KOPT-K1 (cell line): ENCODE data around the gene GDPD5.

Source experiments
- H3K27ac ChIP-seq: fragments of 200-600 bp; sonication (generic); 2 replicates; pipeline ENCODE4 v1.5.1; 2016; ENCODE audit warnings: antibody characterized with exemption, mild to moderate bottlenecking, low read depth, low read length; ENCODE audit not compliant: poor library complexity, severe bottlenecking
- H3K36me3 ChIP-seq: fragments of 200-600 bp; sonication (generic); 2 replicates; pipeline ENCODE4 v1.5.1; 2017; ENCODE audit warnings: antibody characterized with exemption, mild to moderate bottlenecking, low read length, moderate library complexity; ENCODE audit not compliant: insufficient read depth
- H3K9me3 ChIP-seq: fragments of 200-600 bp; sonication (generic); 2 replicates; pipeline ENCODE4 v1.5.1; 2017; ENCODE audit warnings: antibody characterized with exemption, low read length, mild to moderate bottlenecking; ENCODE audit not compliant: insufficient read depth, poor library complexity, severe bottlenecking

GDPD5 gene

DNA sequence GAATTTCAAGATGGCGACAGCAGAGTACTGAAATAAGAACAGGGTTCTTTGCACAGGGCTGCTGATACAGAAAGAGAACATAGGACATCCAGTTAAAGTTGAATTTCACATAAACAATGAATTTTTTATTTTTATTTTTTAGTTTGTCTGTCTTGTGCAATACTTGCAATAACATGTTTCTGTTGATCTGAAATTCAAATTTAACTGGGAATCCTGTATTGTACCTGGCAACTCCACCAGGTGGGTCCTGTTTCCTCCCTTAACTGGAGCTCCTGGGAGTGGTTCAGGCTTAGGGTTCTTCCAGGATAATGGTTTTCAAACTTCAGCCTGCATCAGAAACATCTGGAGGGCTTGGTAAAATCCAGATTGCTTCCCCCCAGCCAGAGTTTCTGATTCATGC lies 21.4 kb upstream of the GDPD5 start:
- Histone ChIP-seq H3K9me3 (peaks cover 8% of the 10 kb centered on the region), H3K27ac (no peak overlapping the region), H3K36me3 (no peaks in the 10 kb centered on the region)

- Histone ChIP-seq H3K27ac (no peak overlapping the region), H3K36me3 (no peaks in the 10 kb centered on the region), H3K9me3 (peaks cover under 1% of the 10 kb centered on the region)
These were observed 18.1 kb upstream of the GDPD5 start for GRCh38 chr11:75543806-75544205.

GRCh38 chr11:75542088-75542438 lies 16.3 kb upstream of the GDPD5 start:
- no peaks in the 10 kb centered on the region for H3K36me3 ChIP-seq
- no peak overlapping the region for H3K27ac ChIP-seq
- H3K9me3 ChIP-seq = no peaks in the 10 kb centered on the region

GRCh38 chr11:75541193-75542087 lies 15.7 kb upstream of the GDPD5 start:
- H3K27ac ChIP-seq = no peak overlapping the region
- no peaks in the 10 kb centered on the region for H3K9me3 ChIP-seq
- H3K36me3 ChIP-seq = no peaks in the 10 kb centered on the region

DNA sequence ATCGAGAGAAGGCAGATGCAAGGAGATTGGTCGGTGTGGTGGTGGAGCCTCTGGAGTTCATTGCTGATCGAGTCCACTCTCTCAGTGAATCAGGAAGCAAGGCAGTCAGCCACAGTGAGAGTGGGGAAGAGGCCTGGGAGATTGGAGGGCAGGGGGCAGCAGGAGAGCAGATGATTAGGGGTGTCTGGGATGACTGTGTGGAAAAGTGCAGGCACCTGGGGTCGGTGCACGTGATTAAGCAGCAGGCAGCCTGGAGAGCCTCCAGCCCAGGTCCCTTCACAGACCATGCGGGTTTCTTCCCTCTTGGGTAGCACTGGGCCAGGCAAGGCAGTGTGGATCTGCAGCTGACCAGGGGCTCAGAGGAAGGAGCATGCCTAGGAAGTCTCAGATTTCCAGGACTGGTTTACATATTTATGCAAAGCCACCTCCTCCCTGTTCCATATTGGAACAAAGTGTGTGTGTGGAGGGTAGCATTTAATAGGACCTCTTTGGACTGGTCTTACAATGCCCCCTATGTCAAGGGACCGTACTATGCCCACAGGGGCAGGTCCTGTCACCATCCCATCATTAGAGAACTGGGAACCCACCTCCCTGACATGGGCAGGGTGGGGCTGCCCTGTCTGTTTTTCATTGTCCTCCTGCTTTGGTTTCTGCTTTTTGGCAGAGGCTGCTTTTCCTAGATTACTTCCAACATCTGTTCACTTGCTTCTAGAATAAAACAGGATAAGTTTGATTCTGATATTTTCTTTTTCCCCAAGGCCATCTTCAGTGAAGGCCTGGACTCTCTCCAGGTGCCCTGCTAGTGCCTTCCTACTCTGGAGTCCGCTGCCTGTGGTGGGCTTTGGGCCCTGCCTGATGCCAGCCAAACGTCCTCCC lies 14.0 kb upstream of the GDPD5 start:
- no peaks in the 10 kb centered on the region for H3K9me3 ChIP-seq
- H3K27ac ChIP-seq = no peak overlapping the region
- H3K36me3 ChIP-seq = no peaks in the 10 kb centered on the region

DNA sequence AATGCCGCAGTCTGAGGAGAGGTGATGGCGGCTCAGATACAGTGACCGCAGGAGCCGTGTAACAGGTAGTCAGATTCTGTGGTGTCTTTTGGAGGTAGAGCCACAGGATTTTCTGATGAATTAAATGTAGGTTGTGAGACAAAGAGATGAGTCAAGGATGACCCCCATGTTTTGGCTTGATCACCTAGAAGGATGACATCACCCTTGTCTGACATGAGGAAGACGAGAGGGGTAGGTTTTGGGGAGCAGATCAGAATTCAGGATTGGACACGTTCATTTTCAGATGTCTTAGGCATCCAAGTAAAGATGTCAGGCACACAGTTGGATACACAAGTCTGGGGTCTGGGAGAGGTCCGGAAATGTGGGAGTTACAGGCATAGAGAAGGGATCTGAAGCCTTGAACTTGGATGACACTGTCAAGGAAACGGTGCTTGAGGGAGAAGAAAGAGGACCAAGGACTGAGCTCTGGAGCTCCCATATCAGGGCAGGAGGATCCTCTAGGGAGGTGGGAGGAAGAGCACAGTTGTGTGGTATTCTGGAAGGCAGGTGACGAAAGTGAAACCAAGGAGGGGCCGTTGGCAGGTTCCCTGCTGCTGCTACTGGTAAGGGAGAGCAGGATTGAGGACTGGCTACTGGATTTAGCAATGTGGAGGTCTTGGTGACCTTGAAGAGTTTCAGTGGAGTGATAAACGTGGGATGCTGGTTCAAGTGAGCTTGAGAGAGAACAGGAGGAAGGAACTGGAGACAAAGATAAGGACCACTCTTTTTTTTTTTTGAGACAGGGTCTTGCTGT lies 12.6 kb upstream of the GDPD5 start:
- Histone ChIP-seq H3K36me3 (no peaks in the 10 kb centered on the region), H3K9me3 (no peaks in the 10 kb centered on the region), H3K27ac (no peak overlapping the region)

- Histone ChIP-seq H3K27ac (no peak overlapping the region), H3K9me3 (no peaks in the 10 kb centered on the region), H3K36me3 (no peaks in the 10 kb centered on the region)
These were observed 12.0 kb upstream of the GDPD5 start for GRCh38 chr11:75537740-75538139.

DNA sequence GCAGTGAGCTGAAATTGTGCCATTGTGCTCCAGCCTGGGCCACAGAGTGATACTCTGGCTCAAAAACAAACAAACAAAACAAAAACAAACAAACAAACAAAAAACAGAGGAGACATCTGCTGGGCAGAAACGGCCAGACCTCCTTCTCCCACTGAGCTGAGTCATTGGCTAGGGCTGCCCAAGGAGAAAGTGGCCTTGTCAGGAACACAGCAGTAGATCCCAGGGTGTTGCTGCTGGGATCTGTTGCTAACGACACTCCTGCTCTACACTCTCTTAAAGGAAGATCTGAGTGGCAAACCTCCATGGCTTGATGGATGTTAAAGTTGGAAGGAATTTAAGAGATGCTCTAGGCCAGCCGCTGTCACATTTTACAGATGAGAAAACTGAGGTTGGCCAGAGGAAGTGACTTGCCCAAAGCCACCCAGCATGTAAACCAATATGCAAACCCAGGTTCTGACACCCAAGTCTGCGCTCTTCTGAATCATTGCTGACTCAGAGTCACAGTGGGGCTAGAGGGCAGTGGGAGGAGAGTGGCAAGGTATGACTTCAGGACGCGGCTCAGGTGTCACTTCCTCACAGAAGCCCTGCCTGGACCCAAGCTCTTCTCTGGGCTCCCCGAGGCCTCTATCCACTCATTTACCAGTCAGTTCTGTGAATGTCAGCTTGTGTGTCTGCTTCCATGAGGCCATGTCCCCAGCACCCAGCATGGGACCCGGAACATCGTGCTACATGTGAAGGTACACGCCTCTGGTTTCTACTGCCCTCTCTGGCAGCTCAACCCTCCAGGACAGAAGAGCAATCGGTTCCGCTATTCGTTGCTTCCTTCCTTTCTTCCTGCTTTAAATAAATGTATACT lies 11.3 kb upstream of the GDPD5 start:
- Histone ChIP-seq H3K27ac (no peak overlapping the region), H3K9me3 (no peaks in the 10 kb centered on the region), H3K36me3 (no peaks in the 10 kb centered on the region)

DNA sequence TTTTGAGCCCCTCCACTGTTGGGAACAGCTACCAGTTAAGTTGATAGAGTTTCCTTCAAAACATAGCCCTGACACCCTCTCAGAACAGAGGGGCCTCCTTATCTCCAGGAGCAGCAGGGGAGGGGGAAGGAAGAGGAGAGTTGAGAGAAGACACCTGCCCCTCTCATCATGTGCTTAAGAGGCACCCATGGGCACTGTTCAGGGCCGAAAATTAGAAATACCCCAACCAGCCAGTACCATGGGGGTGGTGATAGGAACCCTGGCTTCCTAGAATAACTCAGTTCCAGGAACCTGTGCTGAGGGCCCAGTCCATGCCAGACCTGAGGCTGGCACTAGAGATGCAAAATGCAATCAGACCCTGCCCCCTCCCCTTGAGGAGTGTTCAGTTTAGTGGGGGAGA lies 9.3 kb upstream of the GDPD5 start:
- Histone ChIP-seq H3K27ac (peak overlapping the region; percentile 49), H3K9me3 (no peaks in the 10 kb centered on the region), H3K36me3 (no peaks in the 10 kb centered on the region)

GRCh38 chr11:75534259-75535069 lies 8.7 kb upstream of the GDPD5 start:
- H3K27ac ChIP-seq = peak overlapping the region; percentile 49

DNA sequence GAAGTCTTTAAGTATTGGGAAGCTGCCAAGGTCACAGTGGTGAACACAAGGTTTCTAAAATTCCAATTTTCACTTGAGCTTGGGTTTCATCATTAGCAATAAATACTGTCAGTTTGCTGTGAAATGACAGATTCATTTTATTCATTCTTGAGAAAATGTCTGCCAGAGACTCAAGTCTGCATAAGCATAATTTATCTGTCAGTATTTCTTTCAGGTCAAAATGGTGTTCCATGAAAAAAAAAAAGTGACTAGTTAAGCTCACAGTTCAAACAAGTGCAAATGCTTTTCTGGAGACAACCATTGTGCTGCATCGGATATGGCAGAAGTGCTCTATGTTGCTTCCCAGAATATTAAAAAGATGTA lies 8.1 kb upstream of the GDPD5 start:
- Histone ChIP-seq H3K36me3 (no peaks in the 10 kb centered on the region), H3K9me3 (no peaks in the 10 kb centered on the region), H3K27ac (no peak overlapping the region)

More at GRCh38 chr11:75534259-75535069, 8.7 kb upstream of the GDPD5 start:
- H3K36me3 ChIP-seq = no peaks in the 10 kb centered on the region
- H3K9me3 ChIP-seq = no peaks in the 10 kb centered on the region

DNA sequence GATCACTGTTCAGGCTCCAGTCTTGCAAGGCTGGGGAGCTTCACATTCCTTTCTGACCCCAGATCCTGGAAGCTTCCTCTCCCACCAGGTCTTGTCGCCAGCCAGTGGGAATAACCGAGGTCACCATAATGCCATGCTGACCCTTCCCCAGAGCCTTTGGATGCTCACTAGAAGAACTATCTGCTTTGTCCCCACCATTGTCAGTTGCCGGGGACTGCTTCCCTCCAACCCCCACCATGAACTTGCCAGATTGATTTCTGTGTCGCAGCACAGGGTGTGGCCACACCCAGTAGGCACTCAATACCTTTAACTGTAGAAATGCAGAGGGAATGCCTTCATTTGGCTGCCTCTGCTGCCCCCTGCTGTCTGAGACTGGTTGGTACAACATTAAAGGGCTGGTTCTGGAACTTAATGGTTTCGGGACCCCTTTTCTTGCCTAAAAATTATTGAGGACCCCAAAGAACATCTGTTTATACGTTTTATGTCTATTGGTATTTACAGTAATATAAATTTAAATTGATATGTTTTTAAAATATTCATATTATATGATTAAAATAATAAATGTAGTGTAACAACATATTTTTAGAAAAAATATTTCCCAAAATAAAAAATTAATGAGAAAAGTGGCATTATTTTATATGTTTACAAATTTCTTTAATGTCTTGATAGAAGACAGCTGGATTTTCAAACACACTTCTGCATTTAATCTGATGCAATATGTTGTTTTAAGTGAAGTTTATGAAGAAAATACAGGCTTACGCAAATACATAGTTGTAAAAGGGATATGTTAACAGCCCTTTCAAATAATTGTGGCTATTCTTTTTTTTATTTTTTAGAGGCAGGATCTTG lies 6.7 kb upstream of the GDPD5 start:
- Histone ChIP-seq H3K27ac (no peak overlapping the region), H3K36me3 (no peaks in the 10 kb centered on the region), H3K9me3 (no peaks in the 10 kb centered on the region)

DNA sequence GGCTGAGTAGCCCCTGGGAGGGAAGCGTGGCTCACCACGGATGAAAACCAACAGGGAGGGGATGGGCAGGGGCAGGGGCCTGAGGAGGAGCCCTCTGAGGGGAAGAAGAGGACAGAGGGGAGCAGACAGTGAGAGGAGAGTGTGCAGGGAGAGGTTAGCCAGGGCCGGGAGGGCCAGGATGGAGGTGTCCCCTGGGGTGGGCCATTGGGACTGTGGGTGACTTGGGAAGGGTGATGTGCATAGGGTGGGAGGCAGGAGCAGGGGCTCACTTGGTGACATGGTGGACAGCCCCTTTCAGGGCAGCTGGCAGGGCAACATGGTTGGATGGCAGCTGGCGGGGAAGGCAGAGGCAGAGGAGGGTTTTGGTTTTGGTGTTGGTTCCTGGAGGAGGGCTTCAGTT lies 5.6 kb upstream of the GDPD5 start:
- H3K9me3 ChIP-seq = no peaks in the 10 kb centered on the region
- H3K27ac ChIP-seq = no peak overlapping the region
- no peaks in the 10 kb centered on the region for H3K36me3 ChIP-seq
